NCI-H2029 treated with DMSO at 0.1 percent for 48 hours (cell line): ENCODE results near the gene MAP3K10.

Source experiments
- DNase-seq: peaks from one replicate; lab custom pipeline; 2025; lab: John Stamatoyannopoulos, UW

The MAP3K10 gene

GRCh38 chr19:40233811-40234389, 42.7 kb downstream of the MAP3K10 start:
- DNase-seq = no peak

- no peak for DNase-seq
These were observed 43.4 kb downstream of the MAP3K10 start for GRCh38 chr19:40234429-40235237.

GRCh38 chr19:40235238-40236025, 44.2 kb downstream of the MAP3K10 start:
- DNase-seq = no peak

- no peak for DNase-seq
These were observed 44.8 kb downstream of the MAP3K10 start for GRCh38 chr19:40236026-40236355.

- no peak for DNase-seq
These were observed 45.1 kb downstream of the MAP3K10 start for GRCh38 chr19:40236366-40236765.

- DNase-seq = no peak
These were observed 46.6 kb downstream of the MAP3K10 start for GRCh38 chr19:40237791-40238190.

GRCh38 chr19:40238775-40239174, 47.5 kb downstream of the MAP3K10 start:
- DNase-seq = no peak

GRCh38 chr19:40239415-40240226, 48.4 kb downstream of the MAP3K10 start:
- DNase-seq = no peak

- no peak for DNase-seq
These were observed 49.1 kb downstream of the MAP3K10 start for GRCh38 chr19:40240332-40240731.

- no peak for DNase-seq
These were observed 50.0 kb downstream of the MAP3K10 start for GRCh38 chr19:40241125-40241808.

- DNase-seq = no peak
These were observed 50.7 kb downstream of the MAP3K10 start for GRCh38 chr19:40241809-40242384.

- DNase-seq = no peak
These were observed 51.3 kb downstream of the MAP3K10 start for GRCh38 chr19:40242480-40242879.

GRCh38 chr19:40243181-40243580, 52.0 kb downstream of the MAP3K10 start:
- no peak for DNase-seq

GRCh38 chr19:40244579-40245317, 53.5 kb downstream of the MAP3K10 start:
- no peak for DNase-seq

- DNase-seq = no peak
These were observed 54.4 kb downstream of the MAP3K10 start for GRCh38 chr19:40245506-40246128.

GRCh38 chr19:40246292-40247073, 55.3 kb downstream of the MAP3K10 start:
- DNase-seq = no peak

- DNase-seq = no peak
These were observed 56.0 kb downstream of the MAP3K10 start for GRCh38 chr19:40247178-40247577.

GRCh38 chr19:40247735-40248262, 56.6 kb downstream of the MAP3K10 start:
- no peak for DNase-seq

- DNase-seq = no peak
These were observed 58.0 kb downstream of the MAP3K10 start for GRCh38 chr19:40249201-40249600.
